ENCODE results near the gene CYP1A2.

The CYP1A2 gene

GRCh38 chr15:74792227-74793016 lies 43.8 kb downstream of the CYP1A2 start:
- no peak for TF ChIP-seq POLR2AphosphoS5 (IDR thresholded peaks at IDR 0.05; ENCODE audit: low read depth, low read length)
- no peak for TF ChIP-seq TAF1 (IDR thresholded peaks at IDR 0.05; ENCODE audit: borderline replicate concordance, insufficient read depth, low read length)
- no peak for TF ChIP-seq SIN3A (IDR thresholded peaks at IDR 0.05; ENCODE audit: borderline replicate concordance, insufficient read depth, low read length)
- TF ChIP-seq REST (IDR thresholded peaks at IDR 0.05; ENCODE audit: insufficient read depth in 1 of 2, low read depth in 2 of 2, low read length in 2 of 2) = no peak
- TF ChIP-seq FOXP2 (optimal IDR thresholded peaks at IDR 0.05; ENCODE audit: borderline replicate concordance, extremely low read depth, extremely low read length, insufficient read depth) = no peak

- TF ChIP-seq REST (IDR thresholded peaks at IDR 0.05; ENCODE audit: insufficient read depth in 1 of 2, low read depth in 2 of 2, low read length in 2 of 2) = no peak
- TF ChIP-seq POLR2AphosphoS5 (IDR thresholded peaks at IDR 0.05; ENCODE audit: low read depth, low read length) = no peak
- TF ChIP-seq TAF1 (IDR thresholded peaks at IDR 0.05; ENCODE audit: borderline replicate concordance, insufficient read depth, low read length) = no peak
- TF ChIP-seq FOXP2 (optimal IDR thresholded peaks at IDR 0.05; ENCODE audit: borderline replicate concordance, extremely low read depth, extremely low read length, insufficient read depth) = no peak
- no peak for TF ChIP-seq SIN3A (IDR thresholded peaks at IDR 0.05; ENCODE audit: borderline replicate concordance, insufficient read depth, low read length)
Observed at GRCh38 chr15:74793135-74794028, 44.7 kb downstream of the CYP1A2 start.

- TF ChIP-seq POLR2AphosphoS5 (IDR thresholded peaks at IDR 0.05; ENCODE audit: low read depth, low read length) = no peak
- TF ChIP-seq SIN3A (IDR thresholded peaks at IDR 0.05; ENCODE audit: borderline replicate concordance, insufficient read depth, low read length) = no peak
- TF ChIP-seq REST (IDR thresholded peaks at IDR 0.05; ENCODE audit: insufficient read depth in 1 of 2, low read depth in 2 of 2, low read length in 2 of 2) = no peak
- no peak for TF ChIP-seq FOXP2 (optimal IDR thresholded peaks at IDR 0.05; ENCODE audit: borderline replicate concordance, extremely low read depth, extremely low read length, insufficient read depth)
- TF ChIP-seq TAF1 (IDR thresholded peaks at IDR 0.05; ENCODE audit: borderline replicate concordance, insufficient read depth, low read length) = no peak
Observed at GRCh38 chr15:74794248-74794969, 45.8 kb downstream of the CYP1A2 start.

- no peak for TF ChIP-seq POLR2AphosphoS5 (IDR thresholded peaks at IDR 0.05; ENCODE audit: low read depth, low read length)
- no peak for TF ChIP-seq TAF1 (IDR thresholded peaks at IDR 0.05; ENCODE audit: borderline replicate concordance, insufficient read depth, low read length)
- TF ChIP-seq REST (IDR thresholded peaks at IDR 0.05; ENCODE audit: insufficient read depth in 1 of 2, low read depth in 2 of 2, low read length in 2 of 2) = no peak
- no peak for TF ChIP-seq FOXP2 (optimal IDR thresholded peaks at IDR 0.05; ENCODE audit: borderline replicate concordance, extremely low read depth, extremely low read length, insufficient read depth)
- no peak for TF ChIP-seq SIN3A (IDR thresholded peaks at IDR 0.05; ENCODE audit: borderline replicate concordance, insufficient read depth, low read length)
Observed at GRCh38 chr15:74794970-74795349, 46.3 kb downstream of the CYP1A2 start.

Data from PFSK-1 (cell line).